ENCODE measurements around the gene BRSK1.

DNA sequence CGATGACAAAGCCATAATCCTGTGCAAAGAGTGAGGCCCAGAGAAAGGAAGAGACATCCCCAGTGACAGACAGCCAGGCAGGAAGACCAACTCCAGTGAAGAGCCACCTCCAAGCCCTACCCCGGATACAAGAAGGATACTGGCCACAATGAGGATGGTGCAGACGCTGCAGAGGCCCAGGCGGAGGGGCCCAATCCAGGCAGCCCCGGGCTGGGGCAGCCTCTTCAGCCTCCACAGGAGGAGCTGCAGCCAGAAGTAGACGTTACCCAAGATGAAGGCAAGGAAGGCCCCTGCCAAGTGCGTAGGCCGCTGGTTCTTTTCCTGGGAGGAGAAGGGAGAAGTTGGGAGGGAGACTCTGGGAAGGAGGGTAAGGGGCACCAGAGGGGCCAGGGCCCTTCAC, 32.8 kb downstream of the BRSK1 start:
- TF ChIP-seq ARHGAP35 (CRISPR knock-in tag; IDR thresholded peaks at IDR 0.05; ENCODE audit: borderline replicate concordance), result no peak
- no peak for TF ChIP-seq FOXM1 (CRISPR knock-in tag; IDR thresholded peaks at IDR 0.05)
- TF ChIP-seq ZNF746 (CRISPR knock-in tag; IDR thresholded peaks at IDR 0.05), result no peak
